OCI-LY7 (cell line): ENCODE data around the gene POGLUT2. TPM values are rescaled to one million over a fixed set of nuclear protein-coding genes. Genes with fewer than 3 reads are reported as not detected.

Experiments
- BruUV-seq: library from RNA; stranded (reverse); fragments of 400-500 nt; replicated peaks from 2 replicates; lab custom pipeline; 2021; lab: Mats Ljungman, UMichigan
- CTCF ChIA-PET: fragments of 300-600 bp; sonication (Branson Sonifier 250); formaldehyde crosslinking; loops from one replicate; lab custom pipeline; 2022; ENCODE audit warnings: antibody characterized with exemption; ENCODE audit not compliant: unreplicated experiment; lab: Charles Lee
- POLR2A ChIA-PET: fragments of 300-600 bp; sonication (Branson Sonifier 250); formaldehyde crosslinking; loops from one replicate; lab custom pipeline; 2022; ENCODE audit warnings: antibody characterized with exemption; lab: Charles Lee
- DNase-seq: peaks from one replicate; pipeline ENCODE4 v3.0.0-alpha.2; 2015; ENCODE audit warnings: low spot score
- H2AFZ ChIP-seq: fragments of 200-600 bp; sonication (generic), shearing (Covaris generic); 2 replicates; pipeline ENCODE4 v1.6.1; 2014; ENCODE audit warnings: mild to moderate bottlenecking, antibody characterized with exemption, low read length, moderate library complexity
- H3K27ac ChIP-seq: fragments of 200-600 bp; sonication (generic); 2 replicates; pipeline ENCODE4 v1.5.1; 2014; ENCODE audit warnings: mixed run types, low read depth, mild to moderate bottlenecking, moderate library complexity, low read length, inconsistent platforms; ENCODE audit not compliant: poor library complexity, severe bottlenecking
- H3K36me3 ChIP-seq: fragments of 200-600 bp; sonication (generic); 2 replicates; pipeline ENCODE4 v1.6.1; 2014; ENCODE audit warnings: mild to moderate bottlenecking, antibody characterized with exemption, low read length, moderate library complexity, mixed read lengths; ENCODE audit not compliant: insufficient read depth
- H3K4me1 ChIP-seq: fragments of 200-600 bp; sonication (generic); 2 replicates; pipeline ENCODE4 v1.5.1; 2014; ENCODE audit warnings: mild to moderate bottlenecking, low read length; ENCODE audit not compliant: insufficient read depth, poor library complexity, severe bottlenecking
- H3K4me2 ChIP-seq: fragments of 200-600 bp; sonication (generic); 2 replicates; pipeline ENCODE4 v1.6.1; 2014; ENCODE audit warnings: mild to moderate bottlenecking, low read length
- H3K4me3 ChIP-seq: fragments of 200-600 bp; sonication (generic); 2 replicates; pipeline ENCODE4 v1.5.1; 2014; ENCODE audit warnings: mild to moderate bottlenecking, low read depth, low read length; ENCODE audit not compliant: poor library complexity, severe bottlenecking
- H3K79me2 ChIP-seq: fragments of 200-600 bp; sonication (generic); 2 replicates; pipeline ENCODE4 v1.6.1; 2016; ENCODE audit warnings: low read depth, mild to moderate bottlenecking, low read length, moderate library complexity, mixed read lengths; ENCODE audit not compliant: insufficient read depth
- H3K9me2 ChIP-seq: fragments of 200-600 bp; sonication (generic); 2 replicates; pipeline ENCODE4 v1.6.1; 2016; ENCODE audit warnings: mild to moderate bottlenecking, low read length, mixed read lengths; ENCODE audit not compliant: insufficient read depth
- H3K9me3 ChIP-seq: fragments of 200-600 bp; sonication (generic); 2 replicates; pipeline ENCODE4 v1.6.1; 2014; ENCODE audit warnings: mild to moderate bottlenecking, mixed run types, low read length, mixed read lengths
- H4K20me1 ChIP-seq: fragments of 200-600 bp; sonication (generic); 2 replicates; pipeline ENCODE4 v1.6.1; 2014; ENCODE audit warnings: mild to moderate bottlenecking, antibody characterized with exemption, low read length, moderate library complexity, mixed read lengths; ENCODE audit not compliant: insufficient read depth
- EZH2phosphoT487 ChIP-seq: fragments of 200-600 bp; sonication (generic); IDR thresholded peaks from 2 replicates; pipeline ENCODE4 v1.6.1; 2018; ENCODE audit warnings: low read depth, borderline replicate concordance, mild to moderate bottlenecking, mixed run types, antibody characterized with exemption, low read length, moderate library complexity, mixed read lengths
- intact Hi-C: fragments of 100-400 bp; cut with micrococcal nuclease; formaldehyde crosslinking; loops from one replicate; pipeline ENCODE4 v1.10.0; 2022; ENCODE audit not compliant: unreplicated experiment
- total RNA-seq, 2 experiments: library from RNA; depleted of rRNA in 1 of 2; stranded (reverse); fragments of >200 nt in 1 of 2; shearing (Covaris generic) in 1 of 2; gene quantifications; 2 replicates each; pipeline ENCODE4 v1.2.3, GENCODE V29; 2014 to 2022
- TF ChIP-seq, protein P1 (sequence below): fragments of 200-600 bp; sonication (generic); conservative IDR thresholded peaks from 2 replicates; pipeline ENCODE4 v1.5.1; 2014; ENCODE audit warnings: mild to moderate bottlenecking, antibody characterized with exemption, low read length, moderate library complexity, mixed read lengths

The POGLUT2 gene
- total RNA-seq, 2 experiments from 2014 or later = not detected

DNA sequence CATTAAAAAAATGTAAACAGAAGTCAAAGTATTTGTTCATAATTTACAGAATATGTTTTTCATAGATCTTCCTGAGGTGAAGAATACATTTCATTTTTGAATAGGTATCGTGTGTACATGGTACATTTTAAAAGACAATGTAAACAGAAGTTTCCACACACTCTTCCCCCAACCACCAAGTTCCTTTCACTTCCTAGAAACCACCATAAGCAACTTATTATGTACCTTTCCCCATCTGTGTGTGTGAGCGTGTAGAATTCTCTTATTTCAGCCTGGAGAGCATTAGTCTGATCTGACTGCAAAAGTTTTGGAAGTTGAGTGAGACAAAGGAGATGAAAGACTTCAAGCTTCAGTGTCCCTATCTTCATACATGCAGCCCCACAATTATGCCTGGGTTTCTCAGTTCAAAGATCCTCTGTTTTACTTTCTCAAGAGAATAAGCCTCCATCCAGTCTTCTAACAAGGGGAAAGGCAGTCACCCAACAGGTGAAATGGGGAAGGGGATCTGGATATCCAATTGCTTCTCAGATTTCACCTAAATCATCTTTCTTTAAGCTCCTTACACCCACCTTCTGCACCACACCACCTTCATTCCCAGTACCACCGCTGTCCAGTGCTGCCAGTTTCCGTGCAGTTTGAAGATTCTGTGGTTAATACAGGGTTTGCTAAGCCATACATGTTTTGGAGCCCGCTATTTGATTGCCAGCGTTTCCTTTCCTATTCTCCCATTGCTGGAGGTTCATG, 27.3 kb downstream of the POGLUT2 start:
- H2AFZ ChIP-seq = no peak overlapping the region
- ChIA-PET POLR2A (no interaction called here), CTCF (no interaction called here)

DNA sequence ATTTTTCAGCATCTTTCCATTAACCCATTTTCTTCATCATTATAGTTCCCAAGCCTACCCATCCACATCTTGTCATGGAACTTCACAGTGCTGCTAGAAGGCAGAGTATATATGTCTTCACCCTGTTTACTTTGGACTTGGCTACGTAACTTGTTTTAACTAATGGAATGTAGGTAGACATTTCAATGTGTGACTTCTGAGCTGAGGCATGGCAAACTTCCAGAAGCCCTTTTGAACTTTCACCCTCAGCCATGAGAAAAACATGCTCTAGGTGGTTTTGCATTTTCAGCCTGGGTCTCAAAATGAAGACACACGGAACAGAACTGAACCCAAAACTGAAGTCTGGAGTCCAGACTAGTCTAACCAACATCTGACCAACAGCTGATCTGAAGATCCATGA, 28.3 kb downstream of the POGLUT2 start:
- no peaks in the 10 kb centered on the region for H4K20me1 ChIP-seq
- TF ChIP-seq, protein P1, sequence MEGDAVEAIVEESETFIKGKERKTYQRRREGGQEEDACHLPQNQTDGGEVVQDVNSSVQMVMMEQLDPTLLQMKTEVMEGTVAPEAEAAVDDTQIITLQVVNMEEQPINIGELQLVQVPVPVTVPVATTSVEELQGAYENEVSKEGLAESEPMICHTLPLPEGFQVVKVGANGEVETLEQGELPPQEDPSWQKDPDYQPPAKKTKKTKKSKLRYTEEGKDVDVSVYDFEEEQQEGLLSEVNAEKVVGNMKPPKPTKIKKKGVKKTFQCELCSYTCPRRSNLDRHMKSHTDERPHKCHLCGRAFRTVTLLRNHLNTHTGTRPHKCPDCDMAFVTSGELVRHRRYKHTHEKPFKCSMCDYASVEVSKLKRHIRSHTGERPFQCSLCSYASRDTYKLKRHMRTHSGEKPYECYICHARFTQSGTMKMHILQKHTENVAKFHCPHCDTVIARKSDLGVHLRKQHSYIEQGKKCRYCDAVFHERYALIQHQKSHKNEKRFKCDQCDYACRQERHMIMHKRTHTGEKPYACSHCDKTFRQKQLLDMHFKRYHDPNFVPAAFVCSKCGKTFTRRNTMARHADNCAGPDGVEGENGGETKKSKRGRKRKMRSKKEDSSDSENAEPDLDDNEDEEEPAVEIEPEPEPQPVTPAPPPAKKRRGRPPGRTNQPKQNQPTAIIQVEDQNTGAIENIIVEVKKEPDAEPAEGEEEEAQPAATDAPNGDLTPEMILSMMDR = no peak
- TF ChIP-seq EZH2phosphoT487 = no peak
- no TSS peak for BruUV-seq
- no peak overlapping the region for H2AFZ ChIP-seq
- H3K36me3 ChIP-seq = no peaks in the 10 kb centered on the region; the same call in 1 of the 2 replicates
- H3K4me1 ChIP-seq = peaks cover 6% of the 10 kb centered on the region
- no peaks in the 10 kb centered on the region for H3K79me2 ChIP-seq
- POLR2A ChIA-PET = no interaction called here
- no peaks in the 10 kb centered on the region for H3K9me3 ChIP-seq
- DNase-seq = no peak
- H3K4me2 ChIP-seq = peak overlapping the region; percentile 23; the same call in 1 of the 2 replicates
- no peak overlapping the region for H3K27ac ChIP-seq
- H3K4me3 ChIP-seq = no peak overlapping the region
- intact Hi-C loops = loop anchor here (5.0 kb wide), 1 partner anchor 77 kb away; the partner anchor contains the start of gene ERCC5
- no peaks in the 10 kb centered on the region for H3K9me2 ChIP-seq
- CTCF ChIA-PET = no interaction called here

More for the DNA sequence above, 27.3 kb downstream of the POGLUT2 start:
- H4K20me1 ChIP-seq = no peaks in the 10 kb centered on the region
- intact Hi-C loops = loop anchor here (5.0 kb wide), 1 partner anchor 76 kb away; the partner anchor contains the start of gene ERCC5
- H3K4me1 ChIP-seq = peaks cover 6% of the 10 kb centered on the region
- BruUV-seq = TSS peak; percentile 59
- no peak for DNase-seq
- H3K36me3 ChIP-seq = no peaks in the 10 kb centered on the region; the same call in 1 of the 2 replicates
- H3K9me2 ChIP-seq = no peaks in the 10 kb centered on the region
- H3K4me2 ChIP-seq = peak overlapping the region; percentile 88; the same call in 1 of the 2 replicates
- H3K27ac ChIP-seq = no peak overlapping the region
- H3K4me3 ChIP-seq = no peak overlapping the region
- no peak for TF ChIP-seq EZH2phosphoT487
- TF ChIP-seq, protein P1 = no peak
- no peaks in the 10 kb centered on the region for H3K9me3 ChIP-seq
- no peaks in the 10 kb centered on the region for H3K79me2 ChIP-seq

DNA sequence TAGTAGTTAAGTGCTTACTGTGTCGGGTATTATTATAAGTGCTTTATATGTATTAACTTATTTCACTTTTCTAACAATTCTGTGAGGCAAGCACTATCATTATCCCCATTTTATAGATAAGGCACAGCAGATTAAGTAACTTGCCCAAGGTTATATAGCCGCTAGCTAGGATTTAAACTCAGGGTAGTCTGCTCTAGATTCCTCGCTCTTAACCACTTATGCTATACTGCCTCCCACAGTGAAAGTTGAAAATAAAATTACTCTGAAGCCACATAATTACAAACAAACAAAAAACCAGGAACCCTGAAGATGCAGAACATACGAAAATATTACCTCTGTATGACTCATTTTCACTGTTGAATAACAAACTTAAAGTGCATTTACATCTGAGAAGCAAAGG, 29.1 kb downstream of the POGLUT2 start:
- H3K9me3 ChIP-seq = no peaks in the 10 kb centered on the region
- no peak overlapping the region for H3K27ac ChIP-seq
- no peaks in the 10 kb centered on the region for H3K9me2 ChIP-seq
- no peak for DNase-seq
- no TSS peak for BruUV-seq
- TF ChIP-seq EZH2phosphoT487 = no peak
- no peak overlapping the region for H2AFZ ChIP-seq
- H3K4me3 ChIP-seq = no peak overlapping the region
- intact Hi-C loops = loop anchor here (5.0 kb wide), 1 partner anchor 78 kb away; the partner anchor contains the start of gene ERCC5
- no peaks in the 10 kb centered on the region for H4K20me1 ChIP-seq
- H3K36me3 ChIP-seq = no peaks in the 10 kb centered on the region; the same call in 1 of the 2 replicates
- peaks cover 6% of the 10 kb centered on the region for H3K4me1 ChIP-seq
- H3K79me2 ChIP-seq = no peaks in the 10 kb centered on the region
- ChIA-PET POLR2A (no interaction called here), CTCF (no interaction called here)
- no peak overlapping the region; the same call in 1 of the 2 replicates for H3K4me2 ChIP-seq
